Limb (tissue), 2 donors: ENCODE results near the gene GASK1A.

Experiments used
- DNase-seq, 2 donors: peaks; one replicate each; pipeline ENCODE4 v3.0.0-alpha.2; 2016; ENCODE audit errors: extremely low spot score in 2 of 2

Gene GASK1A

GRCh38 chr3:43086460-43087165, 107.5 kb downstream of the GASK1A start:
- DNase-seq, result no peak

DNA sequence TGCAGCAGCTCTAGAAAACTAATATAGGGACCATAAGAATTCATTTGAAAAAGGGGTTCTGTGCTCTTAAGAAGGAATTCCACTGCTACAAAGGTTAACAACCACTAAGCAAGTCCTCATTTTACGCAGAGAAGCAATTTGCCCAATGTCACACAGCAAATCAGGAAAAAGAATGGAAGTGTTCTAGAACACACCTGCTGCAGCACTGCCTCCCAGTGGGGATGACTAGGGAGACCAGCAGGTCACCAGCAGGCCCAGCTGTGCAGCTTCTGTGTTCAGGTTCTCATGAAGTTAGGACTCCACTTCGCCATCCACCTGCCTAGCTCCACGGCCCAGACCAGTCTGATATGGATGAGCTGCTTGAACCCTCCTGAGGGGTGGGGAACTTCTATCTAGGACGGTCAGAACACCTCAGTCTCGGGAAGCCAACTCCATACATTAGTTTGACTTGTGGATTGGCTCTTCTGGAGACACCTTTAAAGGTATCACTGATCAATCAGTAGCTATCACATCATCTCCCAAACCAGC, 108.2 kb downstream of the GASK1A start:
- no peak for DNase-seq

DNA sequence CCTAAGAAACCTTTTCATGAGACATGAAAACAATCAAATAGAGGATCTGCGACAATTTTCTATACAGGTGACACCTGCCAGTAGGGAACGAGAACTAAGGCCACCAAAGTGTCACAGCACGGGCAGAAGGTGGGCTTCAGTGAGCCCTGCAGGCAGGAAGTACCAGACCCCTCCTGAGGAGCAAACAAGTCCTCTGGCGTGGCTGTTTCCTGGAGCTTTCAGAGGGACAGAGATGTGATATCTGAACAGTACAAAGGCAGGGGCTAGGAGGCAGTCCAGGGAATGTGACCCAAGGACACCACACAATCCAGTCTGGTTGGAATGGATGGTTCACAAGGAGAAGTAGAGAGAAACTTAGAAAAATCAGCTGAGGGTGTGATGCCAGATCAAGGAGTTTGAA, 110.0 kb downstream of the GASK1A start:
- DNase-seq, result no peak

GRCh38 chr3:43090238-43090637, 111.1 kb downstream of the GASK1A start:
- DNase-seq, result no peak

DNA sequence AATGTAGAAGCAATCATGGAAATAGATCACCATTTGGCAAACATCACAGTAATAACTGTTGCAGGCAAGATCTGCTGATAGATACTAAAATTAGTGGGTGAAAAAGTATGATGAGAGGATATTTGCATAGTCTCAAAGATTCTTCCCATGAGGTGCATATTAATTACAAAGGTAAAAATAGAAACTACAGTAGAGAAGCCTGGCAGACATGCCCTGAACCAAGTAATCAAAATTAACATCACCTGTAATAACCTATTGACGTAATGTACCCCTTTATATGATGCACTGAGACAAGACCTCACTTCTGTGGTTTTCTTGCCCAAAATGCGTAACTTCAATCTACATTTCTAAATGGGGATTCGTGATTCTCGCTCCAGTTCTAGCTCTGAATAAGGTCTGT, 112.4 kb downstream of the GASK1A start:
- DNase-seq, result no peak

DNA sequence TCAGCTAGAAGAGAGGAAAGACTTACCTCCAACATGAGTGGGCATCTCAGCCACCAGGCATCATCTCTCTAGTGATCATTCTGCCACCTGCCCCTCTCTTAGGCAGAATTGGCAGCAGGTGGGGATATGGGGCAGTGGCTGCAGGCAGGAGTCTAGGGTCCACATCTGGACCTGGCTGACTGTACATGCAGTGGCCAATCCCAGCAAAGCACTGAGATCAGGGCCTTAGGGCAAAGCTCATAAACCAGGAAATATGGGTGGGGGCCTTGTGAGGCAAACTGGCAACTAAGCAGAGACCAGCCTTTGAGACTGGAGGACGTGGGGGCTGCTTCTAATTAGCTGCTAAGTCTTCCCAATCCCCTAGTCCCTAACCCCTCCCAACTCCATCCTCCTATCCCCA, 113.9 kb downstream of the GASK1A start:
- DNase-seq, result no peak

GRCh38 chr3:43093974-43094373, 114.9 kb downstream of the GASK1A start:
- DNase-seq, result no peak

GRCh38 chr3:43094381-43094780, 115.3 kb downstream of the GASK1A start:
- no peak for DNase-seq

GRCh38 chr3:43094851-43095250, 115.7 kb downstream of the GASK1A start:
- peak in 1 of 2 donors; percentile 6 for DNase-seq

- peak in 1 of 2 donors; percentile 12 for DNase-seq
Observed at GRCh38 chr3:43095370-43095769, 116.3 kb downstream of the GASK1A start.

GRCh38 chr3:43096761-43097160, 117.7 kb downstream of the GASK1A start:
- peak in 1 of 2 donors; percentile 5 for DNase-seq

DNA sequence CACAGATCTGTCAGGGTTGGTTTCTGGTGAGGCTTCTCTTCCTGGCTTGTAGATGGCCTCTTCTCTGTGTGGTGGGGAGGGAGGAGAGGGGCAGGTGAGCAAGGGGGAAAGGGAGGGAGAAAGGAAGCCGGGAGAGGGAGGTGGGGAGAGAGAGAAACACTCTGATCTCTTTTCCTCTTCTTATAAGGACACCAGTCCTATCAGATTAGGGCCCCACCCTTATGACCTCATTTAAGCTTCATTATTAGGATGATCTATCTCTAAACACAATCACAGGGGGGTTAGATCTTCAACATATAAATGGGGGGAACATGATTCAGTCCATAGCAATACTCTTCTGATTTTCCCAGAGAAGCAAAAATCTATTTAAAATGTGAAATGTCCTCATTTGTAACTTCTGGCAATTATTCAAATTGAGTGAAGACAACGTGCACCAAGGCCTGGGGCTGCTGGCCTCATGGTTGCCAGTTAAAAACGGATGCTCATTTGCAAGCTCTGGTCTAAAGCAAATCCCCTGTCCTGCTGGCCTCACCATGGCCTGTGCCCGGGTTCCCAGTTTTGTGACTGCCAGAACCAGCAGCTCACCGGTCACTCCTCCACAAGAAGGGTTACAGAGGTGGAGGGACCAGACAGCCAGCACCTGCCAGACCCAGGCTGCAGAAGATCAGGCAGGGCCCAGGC, 118.4 kb downstream of the GASK1A start:
- DNase-seq, result no peak

DNA sequence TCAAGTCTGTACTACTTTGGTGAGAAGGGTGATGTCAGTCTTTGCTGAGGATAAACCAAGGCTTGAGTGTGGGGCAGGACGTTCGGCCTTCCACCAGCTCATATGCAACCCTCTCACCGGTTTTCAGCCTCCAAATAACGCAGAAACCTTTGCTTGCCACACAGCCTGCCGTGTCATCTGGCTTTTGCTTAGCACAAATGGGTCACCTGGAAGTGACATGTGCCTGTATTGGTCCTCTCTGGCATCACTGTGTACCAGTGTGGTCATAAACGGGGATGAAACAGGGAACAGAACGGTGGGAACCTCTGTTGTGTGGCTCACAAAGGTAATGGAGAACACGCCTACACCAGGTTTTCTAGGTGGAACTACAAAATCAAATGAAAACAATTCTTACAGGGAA, 119.7 kb downstream of the GASK1A start:
- DNase-seq, result no peak

GRCh38 chr3:43102773-43103480, 123.8 kb downstream of the GASK1A start:
- DNase-seq, result no peak

- no peak for DNase-seq
Observed at GRCh38 chr3:43104039-43104438, 124.9 kb downstream of the GASK1A start.

DNA sequence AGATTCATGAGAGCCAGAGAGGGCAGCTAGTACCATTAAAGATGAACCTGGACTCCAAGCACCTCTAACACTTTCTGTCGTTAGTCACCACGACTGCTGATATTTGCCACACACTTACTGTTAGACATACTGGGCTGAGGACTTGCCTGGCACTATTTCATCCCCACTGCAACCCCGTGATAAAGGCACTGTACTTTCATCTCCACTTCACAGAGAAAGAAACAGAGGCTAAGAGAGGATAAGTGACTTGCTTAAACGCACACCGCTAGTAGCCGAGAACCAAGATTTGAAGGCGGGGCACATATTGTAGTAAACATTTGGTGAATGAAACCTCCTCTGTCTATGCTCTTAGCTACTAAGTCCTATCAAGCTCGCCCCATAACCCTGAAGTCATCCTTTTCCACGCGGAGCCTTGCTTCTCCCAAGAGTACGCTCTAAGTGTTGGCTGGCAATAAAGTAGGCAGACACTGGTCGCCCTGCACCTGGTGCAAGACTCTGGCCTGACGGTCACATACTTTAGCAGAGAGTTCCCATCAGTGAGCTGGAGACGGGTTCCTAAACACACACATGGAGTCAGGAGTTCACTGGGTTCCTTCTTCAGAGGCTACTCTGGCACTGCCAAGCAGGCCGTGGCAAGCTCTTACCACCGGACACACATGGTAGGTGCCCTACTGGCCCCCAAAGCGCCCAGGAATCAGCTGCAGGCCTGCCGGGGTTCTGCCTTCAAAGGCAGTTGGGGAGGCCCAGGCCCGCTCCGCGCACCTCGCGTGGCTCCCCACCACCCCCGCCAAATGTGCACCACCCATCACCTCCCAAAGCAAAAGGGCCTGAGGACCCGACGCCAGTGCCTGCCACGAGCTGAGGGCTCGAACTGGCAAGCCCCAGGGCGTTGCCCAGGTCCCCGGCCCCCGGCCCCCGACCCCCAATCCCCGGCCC, 125.8 kb downstream of the GASK1A start:
- DNase-seq, result no peak

GRCh38 chr3:43105596-43106292, 126.6 kb downstream of the GASK1A start, which contains the start of gene POMGNT2:
POMGNT2 (minus strand) TSS chr3:43106079; CDS start chr3:43081431, 24,648 bp downstream.
- peak; percentile 90 to 91 for DNase-seq

GRCh38 chr3:43106293-43106628, 127.2 kb downstream of the GASK1A start:
- no peak for DNase-seq
